Upper lobe of left lung (tissue), 4 donors: ENCODE measurements around the gene PLIN5.

Experiments used
- CTCF ChIP-seq, 6 experiments: fragments of 450-650 bp in 4 of 6; fragments of 200-600 bp in 2 of 6; sonication (generic) in 2 of 6; IDR thresholded peaks; one replicate each; pipeline ENCODE4 v1.5.1; 2016 to 2019; ENCODE audit warnings: antibody characterized with exemption in 6 of 6
- POLR2A ChIP-seq, 4 donors: fragments of 450-650 bp; IDR thresholded peaks; one replicate each; pipeline ENCODE4 v1.5.1; 2016 to 2017; ENCODE audit warnings: antibody characterized with exemption in 4 of 4, mild to moderate bottlenecking in 2 of 4

DNA sequence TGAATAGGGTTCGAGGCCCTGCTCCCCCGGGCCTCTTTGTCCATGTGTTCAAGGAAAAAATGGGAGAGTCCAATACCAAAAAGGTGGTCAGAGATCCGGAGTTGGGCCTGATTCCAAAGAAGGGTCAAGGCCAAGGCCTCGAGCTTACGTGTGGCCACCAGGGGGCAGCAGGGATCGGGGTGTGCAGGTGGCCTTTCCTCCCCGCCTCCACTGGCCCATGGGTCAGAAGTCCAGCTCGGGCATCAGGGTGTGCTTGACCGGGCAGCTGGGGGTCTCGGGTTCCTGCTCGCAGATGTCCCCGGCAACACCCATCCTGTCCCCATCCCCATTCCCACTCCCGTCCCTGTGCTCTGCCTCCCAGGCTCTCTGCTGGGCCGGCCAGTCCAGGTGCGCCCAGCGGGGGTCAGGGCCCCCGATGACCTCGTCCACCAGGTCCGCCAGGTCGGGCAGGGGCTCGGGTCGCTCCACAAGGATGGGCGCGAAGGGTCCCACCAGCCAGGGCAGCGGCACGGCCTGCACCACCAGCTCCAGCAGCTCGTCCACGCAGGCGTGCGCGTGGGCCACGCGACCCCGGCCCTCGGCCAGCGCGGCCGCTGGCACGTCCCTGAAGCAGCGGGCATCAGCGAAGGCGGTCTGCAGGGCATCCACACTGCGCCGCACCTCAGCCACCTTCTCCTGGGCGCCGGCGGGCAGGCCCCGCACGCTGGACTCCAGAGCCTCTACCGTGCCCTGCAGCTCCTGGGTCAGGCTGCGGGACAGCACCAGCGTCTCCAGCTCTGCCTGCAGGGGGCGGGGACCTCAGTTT lies 11.5 kb downstream of the PLIN5 start:
- no peak for TF ChIP-seq POLR2A (IDR thresholded peaks at IDR 0.05)
- TF ChIP-seq CTCF (IDR thresholded peaks at IDR 0.05), result peak; percentile 54 to 65 (median 62)
